K562 (cell line): Measurements from ENCODE around the gene PSMD14.

Source experiments
- HDAC6 ChIP-seq: IDR thresholded peaks from 2 replicates; pipeline ENCODE4 v1.6.1; 2012; ENCODE audit warnings: low read depth, mild to moderate bottlenecking, control low read depth, inconsistent platforms, low read length, moderate library complexity
- TF ChIP-seq, protein P1 (sequence below): sonication (generic); formaldehyde crosslinking; IDR thresholded peaks from 2 replicates; pipeline ENCODE4 v1.9.0; 2022; ENCODE audit warnings: mild to moderate bottlenecking, missing genetic modification reagents
- TF ChIP-seq, protein P2 (sequence below): fragments of 250-450 bp; sonication (Bioruptor Pico); IDR thresholded peaks from 2 replicates; pipeline ENCODE4 v1.5.0; 2022; ENCODE audit warnings: mild to moderate bottlenecking

DNA sequence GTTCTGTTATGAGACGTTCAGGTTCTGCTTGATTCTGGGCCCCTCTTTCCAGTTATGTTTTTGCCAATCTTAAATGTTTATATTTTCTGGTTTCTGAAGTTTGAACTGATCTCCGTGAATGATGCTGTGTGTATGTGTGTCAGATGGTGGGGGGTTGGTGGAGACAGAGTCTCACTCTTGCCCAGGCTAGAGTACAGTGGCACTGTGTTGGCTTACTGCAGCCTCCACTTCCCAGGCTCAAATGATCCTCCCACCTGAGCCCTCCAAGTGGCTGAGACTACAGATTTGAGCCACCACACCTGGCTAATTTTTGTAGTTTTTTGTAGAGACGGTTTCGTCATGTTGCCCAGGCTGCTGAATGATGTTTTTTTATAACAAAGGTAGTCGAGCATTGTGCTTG, 45.9 kb downstream of the PSMD14 start:
- TF ChIP-seq, protein P1, sequence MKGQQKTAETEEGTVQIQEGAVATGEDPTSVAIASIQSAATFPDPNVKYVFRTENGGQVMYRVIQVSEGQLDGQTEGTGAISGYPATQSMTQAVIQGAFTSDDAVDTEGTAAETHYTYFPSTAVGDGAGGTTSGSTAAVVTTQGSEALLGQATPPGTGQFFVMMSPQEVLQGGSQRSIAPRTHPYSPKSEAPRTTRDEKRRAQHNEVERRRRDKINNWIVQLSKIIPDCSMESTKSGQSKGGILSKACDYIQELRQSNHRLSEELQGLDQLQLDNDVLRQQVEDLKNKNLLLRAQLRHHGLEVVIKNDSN (CRISPR knock-in tag): no peak
- TF ChIP-seq HDAC6: no peak
- TF ChIP-seq, protein P2, sequence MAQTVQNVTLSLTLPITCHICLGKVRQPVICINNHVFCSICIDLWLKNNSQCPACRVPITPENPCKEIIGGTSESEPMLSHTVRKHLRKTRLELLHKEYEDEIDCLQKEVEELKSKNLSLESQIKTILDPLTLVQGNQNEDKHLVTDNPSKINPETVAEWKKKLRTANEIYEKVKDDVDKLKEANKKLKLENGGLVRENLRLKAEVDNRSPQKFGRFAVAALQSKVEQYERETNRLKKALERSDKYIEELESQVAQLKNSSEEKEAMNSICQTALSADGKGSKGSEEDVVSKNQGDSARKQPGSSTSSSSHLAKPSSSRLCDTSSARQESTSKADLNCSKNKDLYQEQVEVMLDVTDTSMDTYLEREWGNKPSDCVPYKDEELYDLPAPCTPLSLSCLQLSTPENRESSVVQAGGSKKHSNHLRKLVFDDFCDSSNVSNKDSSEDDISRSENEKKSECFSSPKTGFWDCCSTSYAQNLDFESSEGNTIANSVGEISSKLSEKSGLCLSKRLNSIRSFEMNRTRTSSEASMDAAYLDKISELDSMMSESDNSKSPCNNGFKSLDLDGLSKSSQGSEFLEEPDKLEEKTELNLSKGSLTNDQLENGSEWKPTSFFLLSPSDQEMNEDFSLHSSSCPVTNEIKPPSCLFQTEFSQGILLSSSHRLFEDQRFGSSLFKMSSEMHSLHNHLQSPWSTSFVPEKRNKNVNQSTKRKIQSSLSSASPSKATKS (CRISPR knock-in tag): no peak
